HG03064 (cell line): ENCODE measurements around the gene SMAGP.
A peak's percentile ranks its signal among the peaks of the same experiment; 100 is the strongest.
"Not testable (repeated sequence)": the region's sequence is repeated elsewhere in the genome, so short reads cannot be mapped to it uniquely, and the experiment has no call there.

ENCODE experiments used
- ATAC-seq: cut with Tn5 transposase; IDR thresholded peaks from one replicate; pipeline ENCODE4 v1.9.1; 2021; ENCODE audit warnings: low read depth; ENCODE audit not compliant: unreplicated experiment

The SMAGP gene, protein sequence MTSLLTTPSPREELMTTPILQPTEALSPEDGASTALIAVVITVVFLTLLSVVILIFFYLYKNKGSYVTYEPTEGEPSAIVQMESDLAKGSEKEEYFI

DNA sequence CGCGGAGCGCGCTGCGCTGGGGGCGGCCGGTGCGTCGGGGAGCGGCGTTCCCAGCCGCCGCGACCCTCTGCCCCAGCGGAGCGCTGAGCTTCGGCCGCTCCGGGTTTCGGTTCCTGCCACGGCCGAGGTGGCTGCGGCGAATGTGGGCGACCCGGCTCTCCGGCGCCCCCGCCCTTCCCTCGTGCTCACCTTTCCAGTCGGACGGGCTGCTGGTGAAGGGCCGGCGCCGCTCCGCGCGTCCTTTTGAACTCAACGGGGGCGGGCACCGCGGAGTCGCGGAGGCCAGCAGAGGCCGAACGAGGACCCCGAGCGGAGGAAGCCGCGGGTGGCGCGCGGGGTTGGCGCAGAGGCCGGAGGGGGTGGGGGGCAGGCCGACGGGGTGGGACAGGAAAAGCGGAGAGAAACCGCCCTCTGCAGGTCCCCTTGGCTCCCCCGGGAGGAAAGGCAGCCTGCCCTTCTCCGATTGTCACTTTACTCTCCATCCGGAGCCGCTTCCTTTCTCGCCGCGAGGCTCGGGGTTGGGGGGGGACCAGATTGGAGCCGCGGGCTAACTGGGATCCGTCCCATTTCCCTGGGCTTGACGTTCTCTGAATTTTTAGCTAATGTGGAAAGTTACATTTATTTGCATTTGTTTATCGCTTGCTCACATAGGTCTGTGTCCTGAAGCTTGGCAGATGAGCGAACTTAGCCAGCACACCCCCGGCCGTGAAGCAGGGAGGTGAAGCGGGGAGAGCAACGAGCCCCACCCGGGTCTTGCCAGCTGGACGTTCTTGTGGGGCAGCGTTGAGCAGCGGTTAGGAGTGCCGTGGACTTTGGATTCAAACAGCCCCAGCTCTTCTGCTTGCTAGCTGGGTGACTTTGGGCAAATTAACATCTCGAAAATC, at the start of gene SMAGP:
Gene SMAGP (minus strand): TSS at position 349 of the 884 bp plus-strand sequence. CDS start 1,137 bp downstream, outside the sequence.
- ATAC-seq = peak; percentile 56

DNA sequence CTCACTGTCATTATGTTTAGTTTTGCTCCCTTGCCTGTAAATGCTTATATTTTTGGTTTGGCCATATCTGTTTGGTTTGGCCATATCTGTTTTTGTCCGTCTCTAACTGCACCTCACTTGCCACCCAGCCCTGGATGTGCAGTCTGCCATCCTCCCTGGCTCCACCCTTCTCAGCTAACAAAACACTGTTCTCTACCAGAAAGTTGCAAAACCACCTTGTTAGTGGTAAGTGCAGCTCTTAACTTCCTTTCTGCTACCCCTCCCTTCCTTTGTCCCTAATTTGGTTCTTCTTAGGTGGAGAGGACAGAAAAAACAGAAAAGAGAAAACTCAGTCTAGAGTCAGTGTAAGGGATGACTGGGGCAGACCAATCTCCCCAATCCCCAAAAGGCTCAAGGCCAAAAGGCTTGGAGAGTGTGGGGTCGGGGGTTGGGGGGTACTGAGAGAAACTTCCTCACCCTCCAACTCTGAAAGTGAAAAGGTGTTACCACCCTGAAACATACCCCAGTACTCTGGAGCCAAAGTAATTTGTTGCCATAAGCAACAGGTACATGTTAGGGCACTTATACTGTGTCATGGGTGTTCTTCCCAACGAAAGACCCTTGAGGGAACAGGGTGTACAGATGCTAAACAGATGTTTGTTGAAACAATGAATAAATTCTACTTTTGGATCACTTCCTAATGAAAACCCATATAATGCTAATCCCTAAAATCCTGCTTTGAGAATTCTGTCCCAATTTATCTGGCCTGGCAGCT, 48.8 kb upstream of the SMAGP start:
- ATAC-seq = no peak

DNA sequence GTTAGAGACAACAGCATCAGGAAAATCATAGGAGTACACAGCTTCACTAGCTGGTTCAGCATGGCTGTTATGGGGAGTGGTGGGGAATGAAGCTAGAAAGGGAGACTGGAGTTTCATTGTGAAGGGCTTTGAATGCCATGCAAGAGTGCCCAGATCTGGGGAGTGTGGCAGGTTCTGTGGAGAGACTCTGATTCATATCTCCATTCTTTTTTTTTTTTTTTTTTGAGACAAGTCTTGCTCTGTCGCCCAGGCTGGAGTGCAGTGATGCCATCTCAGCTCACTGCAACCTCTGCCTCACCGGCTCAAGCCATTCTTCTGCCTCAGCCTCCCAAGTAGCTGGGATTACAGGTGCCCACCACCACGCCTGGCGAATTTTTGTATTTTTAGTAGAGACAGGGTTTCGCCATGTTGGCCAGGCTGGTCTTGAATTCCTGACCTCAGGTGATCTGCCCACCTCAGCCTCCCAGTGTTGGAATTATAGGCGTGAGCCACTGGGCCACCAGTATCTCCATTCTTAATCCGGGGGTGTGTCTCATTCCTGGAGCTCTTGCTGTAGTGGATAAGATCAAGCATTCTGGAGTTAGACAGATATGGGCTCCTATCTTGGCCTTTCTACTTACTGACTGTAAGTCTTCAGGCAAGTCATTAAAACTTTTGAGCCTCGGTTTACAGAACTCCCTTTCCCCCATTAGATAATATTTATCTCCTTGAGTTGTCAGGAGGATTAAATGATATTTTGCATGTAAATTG, 48.0 kb upstream of the SMAGP start:
- not testable (repeated sequence) for ATAC-seq

DNA sequence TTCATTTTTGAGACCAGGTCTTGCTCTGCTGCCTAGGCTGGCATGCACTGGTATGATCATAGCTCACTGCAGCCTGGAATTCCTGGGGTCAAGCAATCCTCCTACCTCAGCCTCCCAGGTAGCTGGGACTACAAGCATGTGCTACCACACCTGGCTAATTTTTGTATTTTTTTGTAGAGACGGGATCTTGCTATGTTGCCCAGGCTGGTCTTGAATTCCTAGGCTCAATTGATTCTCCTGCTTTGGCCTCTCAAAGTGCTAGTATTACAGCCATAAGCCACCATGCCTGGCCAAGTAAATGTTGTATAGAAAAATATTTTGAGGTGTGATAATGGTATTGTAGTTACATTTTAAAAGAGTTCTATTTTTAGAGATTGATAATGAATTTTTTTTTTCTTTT, 41.2 kb upstream of the SMAGP start:
- ATAC-seq = no peak

DNA sequence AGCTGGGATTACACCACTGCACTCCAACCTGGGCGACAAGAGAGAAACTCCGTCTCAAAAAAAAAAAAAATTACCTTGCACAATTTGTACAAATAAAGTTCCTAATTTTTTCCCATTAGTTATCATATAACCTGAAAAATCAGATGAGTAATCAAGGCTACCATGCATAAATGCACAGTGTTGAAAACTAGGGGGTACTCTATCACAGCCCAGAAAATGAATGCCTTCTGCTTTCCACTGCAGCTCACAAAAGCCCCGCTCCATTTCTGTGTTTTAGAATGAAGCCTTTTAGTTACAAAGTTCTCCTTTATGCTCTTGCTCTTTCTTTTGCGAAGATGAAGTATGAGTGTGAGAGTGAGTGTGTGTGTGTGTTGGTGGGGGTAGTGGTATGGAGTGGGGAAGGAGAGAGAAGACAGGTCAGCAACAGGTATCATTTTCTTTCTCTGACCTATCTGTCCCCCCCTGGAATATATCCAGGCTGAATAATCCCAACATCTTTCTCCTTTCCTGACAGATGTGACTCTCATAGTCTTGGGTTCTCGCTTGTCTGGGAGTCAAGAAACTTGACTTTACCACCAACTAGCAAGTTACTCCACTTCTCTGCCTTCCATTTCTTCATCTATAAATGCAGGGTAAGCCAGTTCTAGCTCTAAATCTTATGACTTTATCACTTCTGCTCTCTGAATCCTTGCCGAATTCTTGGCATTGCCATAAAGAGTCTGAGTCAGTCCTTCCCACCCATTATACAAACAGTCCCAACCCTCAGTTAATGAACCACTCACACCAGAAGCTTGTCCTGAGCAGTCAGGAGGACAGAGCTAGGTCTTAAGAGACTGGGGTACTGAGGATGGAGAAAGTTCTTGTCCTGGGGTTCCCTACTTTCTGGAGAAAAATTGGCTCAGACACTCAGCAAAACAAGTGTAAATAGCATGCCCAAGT, 37.7 kb upstream of the SMAGP start:
- ATAC-seq = no peak

DNA sequence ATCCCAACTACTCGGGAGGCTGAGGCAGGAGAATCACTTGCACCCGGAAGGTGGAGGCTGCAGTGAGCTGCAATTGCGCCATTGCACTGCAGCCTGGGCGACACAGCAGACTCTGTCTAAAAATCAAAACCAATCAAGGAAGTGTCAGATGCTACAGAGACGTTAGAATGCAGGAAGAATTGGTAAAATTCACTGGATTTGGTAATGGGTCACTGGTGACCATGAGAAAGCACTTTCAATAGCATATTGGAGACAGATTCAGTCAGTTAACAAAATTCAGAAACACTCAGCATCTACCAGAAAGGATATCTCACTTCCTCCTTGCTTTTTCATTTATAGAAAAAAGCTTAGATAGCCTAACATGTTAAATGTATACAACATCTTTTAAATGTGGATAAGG, 36.3 kb upstream of the SMAGP start:
- ATAC-seq = no peak

DNA sequence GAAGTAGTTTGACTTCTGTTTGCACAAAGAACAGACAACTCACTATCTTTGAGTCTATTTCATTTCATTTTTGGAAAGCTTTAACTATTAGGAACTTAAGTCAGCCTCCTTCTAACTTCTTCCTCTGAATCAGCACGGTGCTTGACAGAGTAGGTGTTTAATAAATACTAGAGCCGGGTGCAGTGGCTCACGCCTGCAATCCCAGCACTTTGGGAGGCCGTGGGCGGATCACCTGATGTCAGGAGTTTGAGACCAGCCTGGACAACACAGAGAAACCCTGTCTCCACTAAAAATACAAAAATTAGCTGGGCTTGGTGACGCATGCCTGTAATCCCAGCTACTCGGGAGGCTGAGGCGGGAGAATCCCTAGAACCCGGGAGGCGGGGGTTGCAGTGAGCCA, 30.6 kb upstream of the SMAGP start:
- ATAC-seq = not testable (repeated sequence)

DNA sequence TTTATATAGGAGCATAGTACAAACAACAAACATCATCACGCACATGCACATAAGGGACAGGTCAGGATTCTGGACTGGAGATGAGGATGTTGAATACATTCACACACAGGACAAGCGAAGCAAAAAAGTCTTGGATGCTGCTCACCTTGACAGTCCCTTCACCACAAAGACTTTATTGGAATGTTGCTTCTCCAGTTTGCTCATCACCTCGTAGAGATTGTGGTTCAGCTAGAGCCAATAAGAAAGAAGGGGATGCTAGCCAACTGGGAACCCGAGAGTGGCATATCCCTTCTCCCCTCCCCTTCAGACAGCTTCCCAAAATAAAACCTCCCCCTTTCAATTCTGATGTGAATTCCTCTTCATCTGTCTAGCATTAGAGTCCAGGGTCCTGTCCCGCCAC, 25.4 kb upstream of the SMAGP start:
- ATAC-seq = no peak

DNA sequence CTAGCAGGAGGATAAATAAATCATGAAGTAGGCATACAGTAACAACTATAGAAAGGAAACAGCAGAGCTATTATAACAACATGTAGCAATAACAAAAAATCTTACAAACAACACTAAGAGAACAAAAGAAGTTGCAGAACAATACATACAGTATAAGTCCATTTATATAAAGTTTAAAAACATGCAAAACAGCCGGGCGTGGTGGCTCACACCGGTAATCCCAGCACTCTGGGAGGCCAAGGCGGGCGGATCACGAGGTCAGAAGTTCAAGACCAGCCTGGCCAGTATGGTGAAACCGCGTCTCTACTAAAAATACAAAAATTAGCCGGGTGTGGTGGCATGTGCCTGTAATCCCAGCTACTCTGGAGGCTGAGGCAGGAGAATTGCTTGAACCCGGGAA, 23.9 kb upstream of the SMAGP start:
- ATAC-seq = not testable (repeated sequence)

DNA sequence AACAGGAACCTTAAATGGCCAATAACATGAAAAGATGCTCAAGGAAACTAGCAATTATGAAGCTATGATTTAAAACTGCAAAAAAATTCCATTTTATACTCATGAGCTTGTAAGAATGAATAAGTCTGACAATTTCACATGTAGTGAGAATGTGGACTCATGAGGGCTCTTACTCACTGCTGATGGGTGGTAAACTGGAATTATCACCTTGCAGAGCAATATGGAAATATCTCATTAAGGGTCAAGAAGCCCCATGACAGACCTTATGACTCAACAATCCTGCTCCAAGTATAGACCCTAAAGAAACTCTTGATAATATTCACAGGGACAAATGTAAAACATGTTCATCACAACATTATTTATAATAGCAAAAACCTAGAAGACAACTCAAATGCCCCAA, 23.5 kb upstream of the SMAGP start:
- ATAC-seq = no peak

DNA sequence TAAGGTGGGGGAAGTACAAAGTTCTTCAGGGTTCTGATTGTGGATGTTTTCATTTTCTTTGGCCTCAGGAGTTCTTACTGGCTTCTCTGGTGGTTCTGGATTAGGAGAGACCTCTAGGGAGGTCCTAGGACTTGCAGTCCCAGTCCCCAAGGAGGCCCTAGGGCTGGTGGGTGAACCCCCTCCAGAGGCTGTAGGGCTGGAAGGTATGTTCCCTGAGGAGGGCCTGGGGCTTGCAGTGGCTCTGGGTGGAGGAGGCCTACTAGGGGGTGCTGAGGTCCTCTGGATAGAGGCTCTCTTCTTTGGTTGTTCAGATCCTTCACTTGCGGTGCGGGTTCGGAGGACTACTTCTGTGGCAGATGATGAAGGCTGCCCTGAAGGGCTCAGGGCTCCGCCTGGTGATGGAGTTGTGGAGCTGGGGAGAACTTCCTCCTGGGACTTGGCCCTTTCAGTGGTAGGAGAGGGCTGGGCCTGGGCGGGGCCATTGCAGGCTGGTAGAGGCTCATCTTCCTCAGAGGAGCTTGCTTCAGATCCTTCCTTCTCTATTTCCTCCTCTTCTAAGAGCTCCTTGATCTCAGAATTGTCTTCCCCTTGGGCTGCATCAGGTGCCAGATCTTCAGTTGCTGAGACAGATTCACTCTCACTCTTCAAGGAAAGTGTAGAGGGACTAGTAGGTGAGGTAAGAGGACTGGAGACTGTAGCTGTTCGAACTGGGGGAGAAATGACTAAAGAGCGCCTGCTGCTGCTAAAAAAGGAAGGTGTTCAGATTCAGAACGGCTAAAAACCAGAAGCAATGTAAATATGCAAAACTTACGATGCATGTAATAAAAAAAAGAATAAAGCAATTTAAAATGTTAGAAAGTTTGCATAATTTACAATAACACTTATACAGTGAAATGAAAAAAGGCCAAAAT, 21.6 kb upstream of the SMAGP start:
- not testable (repeated sequence) for ATAC-seq

DNA sequence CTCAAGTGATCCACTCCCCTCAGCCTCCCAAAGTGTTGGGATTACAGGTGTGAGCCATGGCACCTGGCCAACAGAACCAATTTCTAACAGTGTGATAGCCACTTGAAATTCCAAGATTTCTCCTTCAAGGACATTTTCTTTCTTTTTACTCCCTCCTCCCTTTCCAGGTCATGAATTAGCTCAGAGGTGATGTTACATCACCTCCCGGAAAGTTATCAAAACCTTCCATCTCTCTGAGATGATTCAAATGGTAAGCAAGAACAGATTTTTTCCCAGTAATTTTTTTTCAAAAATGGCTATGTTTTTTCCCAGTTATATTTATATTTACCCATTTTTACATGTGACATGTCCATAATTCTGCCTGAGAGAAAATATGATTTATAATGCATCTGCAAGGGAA, 15.6 kb upstream of the SMAGP start:
- no peak for ATAC-seq

DNA sequence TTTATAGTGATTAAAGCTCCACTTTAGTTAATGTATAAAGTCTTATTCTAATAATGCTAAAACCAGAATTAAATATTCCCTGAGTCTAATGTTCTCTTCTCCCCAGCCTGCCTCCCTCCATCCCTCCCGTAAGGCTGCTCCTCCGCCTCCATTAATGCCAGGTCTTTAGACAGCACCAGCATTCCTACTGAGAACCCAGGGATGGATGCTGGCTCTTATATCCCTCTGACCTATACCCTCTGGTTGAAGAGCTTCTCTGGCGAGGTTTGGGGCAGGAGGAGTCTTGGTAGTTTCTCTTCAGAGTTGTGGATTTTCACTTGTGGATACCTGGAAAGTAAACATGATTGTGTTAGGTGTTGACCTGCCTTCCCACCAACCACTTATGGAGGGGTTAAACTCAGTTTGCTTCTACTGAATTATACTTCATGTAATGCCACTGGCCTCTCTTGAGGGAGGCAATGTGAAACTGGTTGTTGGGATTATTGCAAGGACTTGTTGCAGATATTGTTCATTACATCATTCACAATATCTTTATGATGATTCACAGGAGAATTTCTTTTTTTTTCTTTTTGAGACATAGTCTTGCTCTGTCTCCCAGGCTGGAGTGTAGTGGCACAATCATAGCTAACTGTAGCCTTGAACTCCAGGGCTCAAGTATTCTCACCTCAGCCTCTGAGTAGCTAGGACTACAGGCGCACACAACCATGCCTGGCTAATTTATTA, 11.1 kb upstream of the SMAGP start:
- no peak for ATAC-seq

DNA sequence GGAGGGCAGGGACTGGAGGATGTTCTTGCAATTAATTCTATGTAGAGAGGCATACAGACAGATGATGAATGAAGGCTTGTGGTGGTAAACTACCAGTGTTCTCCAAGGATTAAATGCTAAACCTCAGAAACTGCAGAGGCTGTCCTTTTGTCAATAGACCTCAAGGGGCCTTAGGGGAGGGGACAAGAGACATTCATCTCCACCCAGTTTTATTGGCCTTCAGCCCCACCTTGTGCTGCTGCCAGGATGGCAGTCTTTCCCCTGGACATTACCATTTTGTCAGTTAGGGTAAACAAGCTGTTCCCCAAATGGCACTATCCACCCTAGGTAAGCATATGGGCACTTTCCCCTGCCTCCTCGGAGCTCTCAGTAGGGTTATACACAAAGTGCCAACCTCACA, 4.9 kb upstream of the SMAGP start:
- no peak for ATAC-seq

DNA sequence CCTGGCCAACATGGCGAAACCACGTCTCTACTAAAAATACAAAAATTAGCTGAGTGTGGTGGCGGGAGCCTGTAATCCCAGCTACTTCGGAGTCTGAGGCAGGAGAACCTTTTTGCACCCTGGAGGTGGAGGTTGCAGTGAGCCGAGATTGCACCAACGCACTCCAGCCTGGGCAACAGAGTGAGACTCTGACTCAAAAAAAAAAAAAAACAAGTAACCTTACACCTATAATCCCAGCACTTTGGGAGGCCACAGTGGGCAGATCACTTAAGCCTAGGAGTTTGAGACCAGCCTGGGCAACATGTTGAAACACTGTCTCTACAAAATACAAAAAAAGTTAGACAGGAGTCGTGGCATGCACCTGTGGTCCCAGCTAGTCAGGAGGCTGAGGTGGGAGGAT, 2.6 kb upstream of the SMAGP start:
- ATAC-seq = not testable (repeated sequence)

DNA sequence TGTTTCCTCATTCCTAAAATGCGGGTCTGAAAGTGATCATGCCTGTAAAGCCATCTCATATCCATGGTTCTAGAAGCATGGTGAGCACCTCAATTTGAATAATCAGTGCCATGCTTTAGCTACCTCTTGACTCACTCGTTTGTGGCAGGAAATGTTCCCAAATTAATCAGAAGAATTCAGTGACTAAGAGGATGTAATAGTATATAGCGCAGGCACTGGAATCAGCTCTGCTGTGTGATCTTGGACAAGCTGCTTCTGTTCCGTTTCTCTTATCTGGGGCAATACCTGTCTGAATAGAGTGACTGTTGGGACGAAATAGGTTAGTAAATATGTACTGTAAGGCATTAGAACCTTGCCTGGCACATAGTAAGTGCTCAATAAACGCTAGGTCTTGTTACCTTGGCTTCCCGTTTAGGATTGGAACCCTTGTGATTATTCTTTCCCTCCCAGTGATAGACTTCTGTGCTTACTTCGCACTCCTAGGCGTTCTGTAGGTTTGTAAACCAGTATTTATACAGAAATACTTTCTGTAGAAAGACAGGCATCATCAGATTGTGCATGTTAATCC, 820 bp upstream of the SMAGP start:
- ATAC-seq = no peak

DNA sequence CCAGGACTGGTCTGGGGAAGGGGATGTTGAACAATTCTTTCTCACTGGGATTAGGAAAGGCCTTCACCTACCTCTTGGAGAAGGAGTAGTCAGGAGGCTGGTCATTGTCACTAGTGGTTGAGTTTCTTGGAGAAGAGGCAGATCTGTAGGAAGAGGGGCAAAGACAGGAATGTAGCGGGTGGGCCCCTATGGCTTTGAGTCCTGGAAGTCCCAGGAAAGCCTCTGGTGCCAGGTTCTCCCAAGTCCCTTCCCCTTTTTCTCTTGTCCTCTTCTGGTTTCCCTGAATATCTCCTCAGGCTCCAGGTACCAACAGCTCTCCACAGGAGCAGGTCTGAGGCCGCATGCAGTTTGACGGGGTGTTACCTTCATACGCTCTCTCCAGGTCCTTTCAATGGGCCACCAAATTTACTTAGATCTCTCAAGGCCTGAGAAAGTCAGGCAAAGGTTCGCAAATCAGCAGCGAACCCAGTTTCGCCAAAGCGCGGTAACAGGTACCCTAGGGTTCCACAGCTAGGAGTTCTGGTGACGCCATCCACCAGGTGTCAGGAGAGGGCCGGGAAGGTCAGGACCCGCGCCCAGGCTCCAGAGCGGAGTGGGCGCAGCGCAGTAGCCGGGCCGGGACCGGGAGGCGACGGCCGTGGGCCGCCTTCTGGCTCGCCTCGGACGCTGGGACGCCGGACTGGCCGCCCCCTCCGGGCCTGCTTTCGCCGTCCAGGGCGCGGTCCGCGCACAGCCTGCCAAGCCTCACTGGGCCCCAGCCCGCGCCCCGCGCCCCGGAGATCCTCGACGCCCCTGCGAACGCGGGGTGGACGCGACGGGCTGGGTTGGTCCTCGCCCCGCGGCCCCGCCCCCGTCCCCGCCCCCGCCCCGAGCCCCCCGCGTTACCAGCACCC, 795 bp downstream of the SMAGP start:
- ATAC-seq = peak; percentile 37
